Measurements from ENCODE around the gene SRSF12.
"Not testable (repeated sequence)": the region's sequence is repeated elsewhere in the genome, so short reads cannot be mapped to it uniquely, and the experiment has no call there.

SRSF12 gene

DNA sequence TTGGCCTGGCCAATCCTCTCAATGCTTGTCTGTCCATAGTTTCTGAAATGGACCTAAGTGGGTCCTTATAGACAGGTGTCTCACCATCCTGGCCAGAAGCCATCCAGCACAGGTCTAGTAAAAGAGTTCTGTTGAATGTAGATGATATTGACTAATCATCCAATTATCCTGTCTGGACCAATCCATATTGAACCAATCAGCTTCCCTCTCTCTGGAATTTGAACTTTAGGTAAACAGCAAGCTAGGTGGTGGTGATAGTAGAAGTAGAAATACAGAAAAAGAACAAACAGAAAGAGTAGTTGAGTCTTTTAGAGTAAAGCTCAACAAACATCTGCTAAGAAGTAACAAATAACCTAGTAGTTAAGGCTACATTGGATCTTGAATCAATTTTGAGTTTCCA, 46.8 kb downstream of the SRSF12 start:
- no peak for DNase-seq (ENCODE audit: low read depth)

DNA sequence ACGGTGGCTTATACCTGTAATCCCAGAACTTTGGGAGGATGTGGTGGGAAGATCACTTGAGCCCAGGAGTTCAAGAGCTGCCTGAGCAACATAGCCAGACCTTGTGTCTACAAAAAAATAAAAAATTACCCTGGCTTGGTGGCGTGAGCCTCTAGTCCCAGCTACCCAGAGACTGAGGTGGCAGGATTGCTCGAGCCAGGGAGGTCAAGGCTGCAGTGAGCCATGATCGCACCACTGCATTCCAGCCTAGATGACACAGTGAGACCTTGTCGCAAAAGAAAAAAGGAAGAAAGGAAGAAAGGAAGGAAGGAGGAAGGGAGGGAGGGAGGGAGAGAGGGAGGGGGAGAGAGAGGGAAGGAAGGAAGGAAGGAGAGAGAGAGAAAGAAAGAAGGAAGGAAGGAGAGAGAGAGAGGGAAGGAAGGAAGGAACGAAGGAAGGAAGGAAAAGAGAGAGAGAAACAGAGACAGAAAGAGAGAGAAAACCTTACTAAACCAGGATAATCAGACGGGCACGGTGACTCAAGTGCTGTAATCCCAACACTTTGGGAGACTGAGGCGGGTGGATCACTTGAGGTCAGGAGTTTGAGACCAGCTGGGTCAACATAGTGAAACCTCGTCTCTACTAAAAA, 48.2 kb downstream of the SRSF12 start:
- no peak for DNase-seq (ENCODE audit: low read depth)

DNA sequence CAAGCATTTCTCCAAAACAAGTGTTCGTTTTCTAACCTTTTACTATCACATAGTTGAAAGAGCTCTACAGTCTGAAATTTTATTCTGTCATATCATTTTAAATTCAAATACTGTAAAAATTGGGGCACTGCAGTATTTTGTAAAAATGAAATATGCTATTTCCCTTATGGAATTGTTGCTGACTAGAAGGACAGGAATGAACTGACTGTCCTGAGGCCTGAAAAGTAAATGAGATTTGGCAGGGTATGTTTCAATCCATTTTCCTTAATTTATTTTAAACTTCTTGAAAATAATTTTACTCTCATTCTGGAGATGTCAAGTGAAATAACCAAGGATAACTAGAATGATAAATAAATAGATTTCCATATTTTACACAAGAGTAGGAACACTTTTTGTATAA, 49.2 kb downstream of the SRSF12 start:
- DNase-seq (ENCODE audit: low read depth), result no peak

DNA sequence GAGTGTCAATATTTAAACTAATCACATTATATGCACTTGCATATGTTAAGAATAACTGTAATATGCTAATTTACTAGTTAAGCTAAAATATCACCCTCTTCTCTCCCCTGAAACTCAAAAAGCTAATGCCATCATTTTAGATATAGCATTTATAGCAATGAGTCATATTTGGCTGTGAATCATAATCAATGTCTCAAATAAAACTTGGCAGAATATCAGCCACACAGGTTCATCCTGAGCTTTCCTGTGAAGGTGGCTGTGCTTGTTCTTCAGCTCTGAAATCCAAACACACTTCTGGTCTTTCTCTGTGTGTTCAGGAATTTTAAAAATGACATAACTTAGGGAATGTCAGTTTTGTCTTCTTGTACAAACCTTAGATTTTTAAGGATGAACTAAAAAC, 50.1 kb downstream of the SRSF12 start:
- DNase-seq (ENCODE audit: low read depth), result no peak

DNA sequence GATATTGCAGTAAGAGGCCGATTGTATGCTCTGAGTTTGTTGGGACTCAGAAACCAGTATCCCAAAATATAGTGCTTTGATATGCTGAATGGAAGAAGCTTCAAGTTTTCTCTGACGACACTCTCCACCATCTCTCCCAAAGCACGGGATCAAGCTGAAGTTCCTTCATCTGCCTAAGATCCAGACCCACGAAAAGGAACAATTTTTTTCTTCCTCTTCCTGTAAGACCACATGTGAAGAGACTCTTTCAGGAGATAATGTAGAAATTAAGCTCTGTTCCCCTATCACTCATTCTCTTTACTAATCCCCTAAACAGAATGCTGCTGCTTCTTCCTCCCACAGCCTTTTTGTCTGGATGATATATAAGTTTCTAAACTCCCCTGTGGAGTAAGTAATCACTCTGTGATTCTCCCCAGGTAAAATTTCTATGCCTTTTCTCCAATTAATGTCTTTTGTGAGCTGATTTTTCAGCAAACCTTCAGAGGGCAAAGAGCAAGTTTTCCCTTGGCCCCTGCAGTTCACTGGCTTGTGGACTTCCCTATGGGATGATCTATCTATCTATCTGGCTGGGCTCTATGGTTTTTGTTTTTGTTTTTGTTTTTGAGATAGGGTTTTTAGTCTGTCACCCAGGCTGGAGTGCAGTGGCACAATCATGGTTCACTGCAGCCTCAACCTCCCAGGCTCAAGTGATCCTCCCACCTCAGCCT, 50.8 kb downstream of the SRSF12 start:
- DNase-seq (ENCODE audit: low read depth), result no peak

DNA sequence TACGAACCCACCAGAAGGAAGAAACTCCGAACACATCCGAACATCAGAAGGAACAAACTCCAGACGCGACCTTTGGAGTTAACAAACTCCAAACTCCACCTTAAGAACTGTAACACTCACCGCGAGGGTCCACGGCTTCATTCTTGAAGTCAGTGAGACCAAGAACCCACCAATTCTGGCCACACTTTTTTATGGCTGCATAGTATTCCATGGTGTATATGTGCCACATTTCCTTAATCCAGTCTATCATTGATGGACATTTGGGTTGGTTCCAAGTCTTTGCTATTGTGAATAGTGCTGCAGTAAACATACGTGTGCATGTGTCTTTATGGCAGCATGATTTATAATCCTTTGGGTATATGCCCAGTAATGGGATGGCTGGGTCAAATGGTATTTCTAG, 51.8 kb downstream of the SRSF12 start:
- not testable (repeated sequence) for DNase-seq (ENCODE audit: low read depth)

DNA sequence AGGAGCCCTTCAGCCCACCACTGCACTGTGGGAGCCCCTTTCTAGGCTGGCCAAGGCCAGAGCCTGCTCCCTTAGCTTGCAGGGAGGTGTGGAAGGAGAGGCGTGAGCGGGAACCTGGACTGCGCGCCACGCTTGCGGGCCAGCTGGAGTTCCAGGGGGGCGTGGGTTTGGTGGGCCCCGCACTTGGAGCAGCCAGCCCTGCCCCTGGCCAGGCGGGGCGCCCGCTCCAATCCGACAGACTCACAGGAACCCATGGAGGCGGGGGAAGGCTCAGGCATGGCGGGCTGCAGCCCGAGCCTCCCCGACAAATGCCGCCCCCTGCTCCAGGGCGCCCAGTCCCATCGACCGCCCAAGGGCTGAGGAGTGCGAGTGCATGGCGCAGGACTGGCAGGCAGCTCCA, 52.9 kb downstream of the SRSF12 start:
- DNase-seq (ENCODE audit: low read depth), result not testable (repeated sequence)

DNA sequence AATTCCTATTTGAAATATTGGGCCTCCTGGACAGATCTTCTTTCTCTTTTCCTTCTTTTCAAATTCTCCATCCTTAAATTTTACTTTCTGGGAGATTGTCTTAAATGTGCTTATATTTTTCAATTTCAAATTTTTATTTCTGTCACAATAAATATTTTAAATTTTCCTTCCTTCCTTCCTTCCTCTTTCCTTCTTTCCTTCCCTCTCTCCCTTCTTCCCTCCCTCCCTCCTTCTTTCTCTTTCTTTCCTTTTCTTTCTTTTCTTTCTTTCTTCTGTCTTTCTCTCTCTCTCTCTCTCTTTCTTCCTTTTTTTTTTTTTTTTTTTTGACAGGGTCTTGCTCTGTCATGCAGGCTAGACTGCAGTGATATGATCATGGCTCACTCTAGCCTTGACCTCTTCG, 54.0 kb downstream of the SRSF12 start:
- no peak for DNase-seq (ENCODE audit: low read depth)

DNA sequence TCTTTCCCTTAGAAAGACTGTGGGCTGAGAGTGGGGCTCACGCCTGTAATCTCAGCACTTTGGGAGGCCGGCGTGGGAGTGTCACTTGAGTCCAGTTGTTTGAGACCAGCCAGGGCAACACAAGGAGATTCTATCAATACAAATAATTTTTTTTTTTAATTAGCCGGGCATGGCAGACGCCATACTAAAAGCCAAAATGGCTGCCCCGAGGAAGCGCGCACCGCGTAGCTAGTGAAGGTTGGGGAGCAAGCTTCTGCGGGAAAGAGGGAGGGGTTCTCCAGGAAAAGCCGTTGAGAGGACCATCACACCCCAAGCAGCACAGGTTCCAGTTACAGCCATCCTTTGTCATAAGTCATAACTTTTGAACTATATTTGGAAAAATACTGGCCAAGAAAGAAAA, 58.6 kb downstream of the SRSF12 start:
- DNase-seq (ENCODE audit: low read depth), result no peak

DNA sequence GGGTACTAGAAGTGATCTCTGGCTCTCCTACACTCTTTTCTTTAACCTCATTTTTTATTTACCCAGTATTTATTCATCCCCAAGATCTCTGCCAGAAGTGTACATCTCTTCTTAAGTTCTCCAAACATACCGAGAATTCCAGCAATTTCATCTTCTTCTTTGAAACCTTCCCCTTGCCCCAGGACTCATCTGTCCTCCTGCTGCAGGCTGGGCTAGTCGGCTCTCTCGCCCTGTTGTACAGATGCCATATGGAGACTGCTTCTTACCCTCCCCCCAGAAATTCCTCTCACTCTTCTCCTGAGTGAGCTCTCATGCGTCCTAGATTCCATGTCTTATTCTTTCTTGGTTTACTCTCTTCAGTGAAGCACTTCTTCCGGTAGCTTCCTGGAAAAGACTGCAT, 59.2 kb downstream of the SRSF12 start:
- no peak for DNase-seq (ENCODE audit: low read depth)

DNA sequence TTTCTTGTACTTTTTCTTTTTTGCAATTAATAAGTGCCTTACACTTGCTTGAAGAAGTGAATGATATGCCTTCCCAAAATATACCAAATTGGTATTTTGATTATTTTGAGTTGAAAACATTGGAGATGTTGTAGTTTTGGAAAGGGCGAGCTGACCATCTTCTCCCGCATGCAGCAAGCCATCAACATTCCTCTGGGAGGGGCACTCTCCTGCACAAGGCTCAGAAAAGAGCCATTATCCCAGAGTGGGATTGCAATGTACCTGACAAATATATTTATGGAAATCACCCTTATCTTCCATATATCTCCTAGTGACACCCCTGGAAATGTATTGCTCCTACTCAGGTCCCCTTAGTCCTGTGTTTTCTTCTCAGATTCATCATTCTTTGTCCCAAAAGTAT, 60.1 kb downstream of the SRSF12 start:
- DNase-seq (ENCODE audit: low read depth), result no peak

DNA sequence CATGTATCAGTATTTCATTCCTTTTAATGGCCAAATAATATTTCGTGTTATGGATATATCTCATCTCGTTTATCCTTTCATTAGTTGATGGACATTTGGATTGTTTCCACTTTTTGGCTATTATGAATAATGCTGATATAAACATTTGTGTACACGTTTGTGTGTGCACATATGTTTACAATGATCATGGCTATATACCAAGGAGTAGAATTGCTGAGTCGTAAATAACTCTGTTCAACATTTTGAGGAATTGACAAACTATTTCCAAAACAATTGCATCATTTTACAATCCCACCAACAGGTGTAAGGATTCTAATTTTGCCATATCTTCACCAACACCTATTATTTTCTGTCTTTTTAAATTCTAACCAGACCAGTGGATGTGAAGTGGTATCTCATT, 63.7 kb downstream of the SRSF12 start:
- no peak for DNase-seq (ENCODE audit: low read depth)

DNA sequence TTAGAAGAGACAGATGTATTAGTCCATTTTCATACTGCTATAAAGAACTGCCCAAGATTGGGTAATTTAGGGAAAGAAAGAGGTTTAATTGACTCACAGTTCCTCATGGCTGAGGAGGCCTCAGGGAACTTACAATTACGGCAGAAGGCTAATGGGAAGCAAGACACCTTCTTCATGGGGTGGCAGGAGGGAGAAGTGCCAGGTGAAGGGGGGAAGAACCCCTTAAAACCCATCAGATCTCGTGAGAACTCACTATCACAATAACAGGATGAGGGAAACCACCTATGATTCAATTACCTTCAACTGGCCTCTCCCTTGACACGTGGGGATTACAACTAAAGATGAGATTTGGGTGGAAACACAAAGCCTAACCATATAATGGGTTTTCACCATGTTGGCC, 66.2 kb downstream of the SRSF12 start:
- DNase-seq (ENCODE audit: low read depth), result no peak

DNA sequence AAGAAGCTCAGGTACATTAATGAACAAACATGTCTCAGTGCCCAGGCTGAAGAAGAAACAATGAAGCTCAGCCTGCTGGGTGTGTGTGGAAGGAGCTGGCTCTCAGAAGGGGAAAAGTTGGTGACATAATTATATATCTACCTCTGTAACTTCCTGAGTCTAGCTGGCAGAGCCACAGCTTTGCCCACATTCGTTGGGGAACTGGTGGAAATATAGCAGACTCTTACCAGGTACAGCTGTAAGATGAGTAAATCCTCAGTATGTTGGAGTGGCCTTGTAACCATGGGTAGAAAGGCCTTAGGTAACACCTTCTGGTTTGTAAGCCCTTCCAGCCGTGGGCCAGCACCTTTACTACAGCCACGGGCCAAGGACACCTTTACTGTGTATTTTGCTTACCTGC, 67.2 kb downstream of the SRSF12 start:
- DNase-seq (ENCODE audit: low read depth), result no peak

DNA sequence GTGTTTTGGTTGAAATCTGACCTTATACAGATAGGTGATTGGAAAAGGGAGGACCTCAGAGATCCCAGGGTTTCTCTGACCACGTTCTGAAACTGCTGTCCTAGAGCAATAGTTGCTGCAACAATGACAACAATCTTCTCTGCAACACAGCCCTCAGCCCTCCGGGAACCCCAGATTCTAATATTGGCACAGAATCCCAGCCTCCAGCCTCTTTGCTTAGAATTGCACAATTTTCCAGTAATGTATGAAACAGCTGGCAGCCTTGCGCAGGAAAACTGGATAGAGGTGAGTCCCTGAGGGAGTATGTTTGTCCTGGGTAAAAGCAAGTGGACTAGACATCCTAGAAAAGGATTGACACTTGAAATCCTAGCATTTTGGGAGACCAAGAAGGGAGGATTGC, 67.7 kb downstream of the SRSF12 start:
- peak; percentile 78 for DNase-seq (ENCODE audit: low read depth)

DNA sequence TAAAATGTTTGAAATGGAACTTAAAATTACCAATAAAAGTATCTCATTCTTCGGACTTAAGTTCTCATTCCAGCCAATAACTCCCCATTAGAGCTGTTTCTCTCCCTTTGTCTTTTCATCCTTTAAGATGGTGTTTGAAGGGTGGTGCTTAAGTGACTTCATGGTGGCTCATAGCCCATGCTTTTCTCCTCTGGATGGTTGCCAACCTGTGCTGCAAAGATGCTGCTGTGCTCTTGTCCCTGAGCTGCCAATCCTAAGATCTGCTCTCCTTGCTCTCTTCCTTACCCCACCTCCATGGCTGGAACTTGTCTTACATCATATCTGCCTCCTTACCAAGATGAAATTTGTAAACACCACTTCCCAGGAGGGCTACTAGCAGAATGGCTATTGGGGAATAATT, 68.9 kb downstream of the SRSF12 start:
- peak; percentile 37 for DNase-seq (ENCODE audit: low read depth)

DNA sequence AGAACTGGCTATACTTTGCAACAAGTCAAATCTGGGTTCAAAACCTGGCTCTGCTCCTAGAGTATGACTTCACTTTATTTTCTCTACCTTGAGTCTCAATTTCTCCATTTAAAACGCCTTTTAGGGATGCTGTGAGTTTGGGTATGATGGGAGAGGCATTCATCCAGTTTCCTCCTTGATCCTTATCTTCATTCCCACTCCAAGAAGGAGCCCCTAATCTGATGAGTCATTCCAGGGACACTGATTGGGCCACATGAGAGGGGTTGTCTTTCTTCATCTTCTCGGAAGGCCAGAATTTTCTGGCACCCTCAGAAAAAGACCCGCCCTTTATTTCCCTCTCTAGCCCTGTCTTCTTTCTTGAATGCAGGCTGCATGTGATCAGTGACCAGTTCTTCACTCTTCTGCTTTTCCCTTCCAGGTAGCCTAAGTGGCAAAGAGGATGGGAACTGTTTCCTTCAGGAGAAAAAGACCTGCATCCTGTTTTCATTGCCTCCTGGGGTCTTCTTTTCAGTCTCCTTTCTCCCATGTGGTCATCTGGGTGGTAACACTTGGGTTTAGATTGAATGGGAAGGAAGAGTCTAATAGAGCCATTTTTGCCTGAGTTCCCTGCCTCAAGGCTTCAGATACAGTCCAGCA, 69.5 kb downstream of the SRSF12 start:
- peak; percentile 29 for DNase-seq (ENCODE audit: low read depth)

DNA sequence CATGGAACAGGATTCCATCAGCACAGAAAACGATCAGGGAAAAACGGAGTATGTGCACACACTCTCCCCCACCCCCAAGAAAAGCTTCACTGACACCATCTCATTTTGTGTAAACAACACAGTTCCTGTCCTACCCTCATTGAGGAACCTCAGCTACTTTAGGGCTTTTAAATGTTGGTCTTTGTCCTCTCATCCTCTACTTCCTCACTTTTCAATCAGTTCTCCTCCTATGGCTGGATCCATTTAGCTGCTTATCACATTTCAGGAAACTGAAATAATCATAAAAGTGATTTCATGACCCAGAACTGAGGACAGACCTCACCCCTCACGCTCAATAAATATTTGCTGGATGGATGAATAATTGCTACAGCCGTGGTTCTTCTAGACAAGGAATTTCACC, 70.4 kb downstream of the SRSF12 start:
- no peak for DNase-seq (ENCODE audit: low read depth)

Measured in amniotic epithelial cell (primary cell).